ENCODE data around the gene TP73. TPM values are rescaled to one million over a fixed set of nuclear protein-coding genes. Genes with fewer than 3 reads are reported as not detected.

The TP73 gene
- total RNA-seq, 1 donor from 2014 or later, result 3.6 TPM

- Histone ChIP-seq H3K27ac (no peak overlapping the region), H3K36me3 (peaks cover 34% of the 10 kb centered on the region), H3K9me3 (no peaks in the 10 kb centered on the region), H3K4me3 (no peak overlapping the region), H3K27me3 (ENCODE audit: low read depth) (no peaks in the 10 kb centered on the region), H3K4me1 (peaks cover 18% of the 10 kb centered on the region)
- intact Hi-C loops (cut with DNase I), result no loop called here
- no peak for TF ChIP-seq CTCF (IDR thresholded peaks at IDR 0.05)
- no peak for DNase-seq
- ATAC-seq, result no peak
These were observed 92.8 kb downstream of the TP73 start for GRCh38 chr1:3745071-3745470.

- no peak for TF ChIP-seq CTCF (IDR thresholded peaks at IDR 0.05)
- ATAC-seq (no peak), DNase-seq (peak; percentile 43)
- peak overlapping the region; percentile 78 for H3K4me3 ChIP-seq
- H3K9me3 ChIP-seq, result no peaks in the 10 kb centered on the region
- H3K27ac ChIP-seq, result peak overlapping the region; percentile 68
- peaks cover 27% of the 10 kb centered on the region for H3K36me3 ChIP-seq
- peaks cover 18% of the 10 kb centered on the region for H3K4me1 ChIP-seq
- intact Hi-C loops (cut with DNase I), result no loop called here
- no peaks in the 10 kb centered on the region for H3K27me3 ChIP-seq (ENCODE audit: low read depth)
These were observed 93.5 kb downstream of the TP73 start for GRCh38 chr1:3745590-3746381.

GRCh38 chr1:3746389-3746829, 94.1 kb downstream of the TP73 start:
- Histone ChIP-seq H3K27ac (peak overlapping the region; percentile 68), H3K9me3 (no peaks in the 10 kb centered on the region), H3K36me3 (peaks cover 21% of the 10 kb centered on the region), H3K4me1 (peaks cover 18% of the 10 kb centered on the region), H3K27me3 (ENCODE audit: low read depth) (no peaks in the 10 kb centered on the region), H3K4me3 (peak overlapping the region; percentile 78)
- ATAC-seq, result peak in 1 of 2 donors; percentile 2
- intact Hi-C loops (cut with DNase I), result no loop called here
- peak; percentile 45 for DNase-seq
- TF ChIP-seq CTCF (IDR thresholded peaks at IDR 0.05), result no peak

GRCh38 chr1:3746830-3747521, 94.7 kb downstream of the TP73 start:
- TF ChIP-seq CTCF (IDR thresholded peaks at IDR 0.05), result no peak
- Histone ChIP-seq H3K4me1 (peaks cover 18% of the 10 kb centered on the region), H3K36me3 (peaks cover 15% of the 10 kb centered on the region), H3K9me3 (no peaks in the 10 kb centered on the region), H3K27ac (peak overlapping the region; percentile 68), H3K27me3 (ENCODE audit: low read depth) (peaks cover 2% of the 10 kb centered on the region), H3K4me3 (peak overlapping the region; percentile 78)
- peak; percentile 93 for DNase-seq
- ATAC-seq, result peak; percentile 97 to 98
- intact Hi-C loops (cut with DNase I), result no loop called here

GRCh38 chr1:3747522-3747848, 95.2 kb downstream of the TP73 start:
- H3K36me3 ChIP-seq, result peaks cover 10% of the 10 kb centered on the region
- DNase-seq (no peak), ATAC-seq (no peak)
- H3K27ac ChIP-seq, result peak overlapping the region; percentile 68
- peak overlapping the region; percentile 78 for H3K4me3 ChIP-seq
- H3K4me1 ChIP-seq, result peaks cover 18% of the 10 kb centered on the region
- no peak for TF ChIP-seq CTCF (IDR thresholded peaks at IDR 0.05)
- intact Hi-C loops (cut with DNase I), result no loop called here
- H3K9me3 ChIP-seq, result no peaks in the 10 kb centered on the region
- H3K27me3 ChIP-seq (ENCODE audit: low read depth), result peaks cover 3% of the 10 kb centered on the region

Data from lower lobe of right lung (tissue), 2 donors.